A549 (cell line): ENCODE results near the gene ZSCAN5A.

Experiments
- EP300 ChIP-seq, 2 experiments: fragments of >200 bp; sonication (Bioruptor Twin); formaldehyde crosslinking; IDR thresholded peaks; 2 replicates in 1 of 2; 3 replicates in 1 of 2; pipeline ENCODE4 v1.6.1; 2016 to 2017
- MAFK ChIP-seq: fragments of 450-650 bp; IDR thresholded peaks from 2 replicates; pipeline ENCODE4 v1.6.1; 2014; ENCODE audit not compliant: partially characterized antibody
- MYC ChIP-seq: IDR thresholded peaks from 2 replicates; pipeline ENCODE4 v1.6.1; 2012; ENCODE audit warnings: mild to moderate bottlenecking, inconsistent platforms, low read length, improper control_type of control experiment, borderline replicate concordance
- NFE2L2 ChIP-seq: fragments of 150-350 bp; conservative IDR thresholded peaks from 2 replicates; pipeline ENCODE4 v1.6.1; 2014; ENCODE audit warnings: low read length
- POLR2A ChIP-seq: IDR thresholded peaks from 2 replicates; pipeline ENCODE4 v1.6.1; 2012; ENCODE audit warnings: mild to moderate bottlenecking, low read length
- RAD21 ChIP-seq, 2 experiments: fragments of >200 bp in 1 of 2; sonication (Bioruptor Twin) in 1 of 2; formaldehyde crosslinking in 1 of 2; IDR thresholded peaks in 1 of 2; conservative IDR thresholded peaks in 1 of 2; 2 replicates in 1 of 2; 3 replicates in 1 of 2; pipeline ENCODE4 v1.6.1; 2012 to 2018; ENCODE audit warnings: inconsistent platforms in 1 of 2
- RARB ChIP-seq: fragments of 250-450 bp; sonication (Bioruptor Pico); IDR thresholded peaks from 2 replicates; pipeline ENCODE4 v1.8.0; 2021; ENCODE audit warnings: mild to moderate bottlenecking, moderate library complexity
- RFX5 ChIP-seq: fragments of 450-650 bp; IDR thresholded peaks from 2 replicates; pipeline ENCODE4 v1.7.1; 2014; ENCODE audit warnings: antibody characterized with exemption, mild to moderate bottlenecking, moderate library complexity
- TF ChIP-seq, protein P1 (sequence below): fragments of >200 bp; sonication (Bioruptor Twin); formaldehyde crosslinking; IDR thresholded peaks from 3 replicates; pipeline ENCODE4 v1.5.1; 2016
- TF ChIP-seq, protein P2 (sequence below): fragments of 450-650 bp; IDR thresholded peaks from 2 replicates; pipeline ENCODE4 v1.6.1; 2014; ENCODE audit warnings: antibody characterized with exemption
- TF ChIP-seq, protein P3 (sequence below): fragments of 150-350 bp; IDR thresholded peaks from 2 replicates; pipeline ENCODE4 v1.6.1; 2014; ENCODE audit warnings: low read depth, mild to moderate bottlenecking, low read length
- TF ChIP-seq, protein P4 (sequence below): IDR thresholded peaks from 2 replicates; pipeline ENCODE4 v1.6.1; 2012; ENCODE audit warnings: low read depth, borderline replicate concordance

- TF ChIP-seq, protein P1, sequence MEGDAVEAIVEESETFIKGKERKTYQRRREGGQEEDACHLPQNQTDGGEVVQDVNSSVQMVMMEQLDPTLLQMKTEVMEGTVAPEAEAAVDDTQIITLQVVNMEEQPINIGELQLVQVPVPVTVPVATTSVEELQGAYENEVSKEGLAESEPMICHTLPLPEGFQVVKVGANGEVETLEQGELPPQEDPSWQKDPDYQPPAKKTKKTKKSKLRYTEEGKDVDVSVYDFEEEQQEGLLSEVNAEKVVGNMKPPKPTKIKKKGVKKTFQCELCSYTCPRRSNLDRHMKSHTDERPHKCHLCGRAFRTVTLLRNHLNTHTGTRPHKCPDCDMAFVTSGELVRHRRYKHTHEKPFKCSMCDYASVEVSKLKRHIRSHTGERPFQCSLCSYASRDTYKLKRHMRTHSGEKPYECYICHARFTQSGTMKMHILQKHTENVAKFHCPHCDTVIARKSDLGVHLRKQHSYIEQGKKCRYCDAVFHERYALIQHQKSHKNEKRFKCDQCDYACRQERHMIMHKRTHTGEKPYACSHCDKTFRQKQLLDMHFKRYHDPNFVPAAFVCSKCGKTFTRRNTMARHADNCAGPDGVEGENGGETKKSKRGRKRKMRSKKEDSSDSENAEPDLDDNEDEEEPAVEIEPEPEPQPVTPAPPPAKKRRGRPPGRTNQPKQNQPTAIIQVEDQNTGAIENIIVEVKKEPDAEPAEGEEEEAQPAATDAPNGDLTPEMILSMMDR: no peak
- TF ChIP-seq POLR2A (no peak), MYC (no peak), NFE2L2 (no peak), EP300 (IDR thresholded peaks at IDR 0.05) (no peak), RARB (CRISPR knock-in tag) (no peak), RAD21 (conservative IDR thresholded peaks at IDR 0.05 in 1 of 2, IDR thresholded peaks at IDR 0.05 in 1 of 2) (no peak), MAFK (no peak), RFX5 (no peak)
- TF ChIP-seq, protein P2, sequence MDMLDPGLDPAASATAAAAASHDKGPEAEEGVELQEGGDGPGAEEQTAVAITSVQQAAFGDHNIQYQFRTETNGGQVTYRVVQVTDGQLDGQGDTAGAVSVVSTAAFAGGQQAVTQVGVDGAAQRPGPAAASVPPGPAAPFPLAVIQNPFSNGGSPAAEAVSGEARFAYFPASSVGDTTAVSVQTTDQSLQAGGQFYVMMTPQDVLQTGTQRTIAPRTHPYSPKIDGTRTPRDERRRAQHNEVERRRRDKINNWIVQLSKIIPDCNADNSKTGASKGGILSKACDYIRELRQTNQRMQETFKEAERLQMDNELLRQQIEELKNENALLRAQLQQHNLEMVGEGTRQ: no peak
- TF ChIP-seq, protein P3, sequence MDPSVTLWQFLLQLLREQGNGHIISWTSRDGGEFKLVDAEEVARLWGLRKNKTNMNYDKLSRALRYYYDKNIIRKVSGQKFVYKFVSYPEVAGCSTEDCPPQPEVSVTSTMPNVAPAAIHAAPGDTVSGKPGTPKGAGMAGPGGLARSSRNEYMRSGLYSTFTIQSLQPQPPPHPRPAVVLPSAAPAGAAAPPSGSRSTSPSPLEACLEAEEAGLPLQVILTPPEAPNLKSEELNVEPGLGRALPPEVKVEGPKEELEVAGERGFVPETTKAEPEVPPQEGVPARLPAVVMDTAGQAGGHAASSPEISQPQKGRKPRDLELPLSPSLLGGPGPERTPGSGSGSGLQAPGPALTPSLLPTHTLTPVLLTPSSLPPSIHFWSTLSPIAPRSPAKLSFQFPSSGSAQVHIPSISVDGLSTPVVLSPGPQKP: no peak
- TF ChIP-seq, protein P4, sequence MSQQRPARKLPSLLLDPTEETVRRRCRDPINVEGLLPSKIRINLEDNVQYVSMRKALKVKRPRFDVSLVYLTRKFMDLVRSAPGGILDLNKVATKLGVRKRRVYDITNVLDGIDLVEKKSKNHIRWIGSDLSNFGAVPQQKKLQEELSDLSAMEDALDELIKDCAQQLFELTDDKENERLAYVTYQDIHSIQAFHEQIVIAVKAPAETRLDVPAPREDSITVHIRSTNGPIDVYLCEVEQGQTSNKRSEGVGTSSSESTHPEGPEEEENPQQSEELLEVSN: no peak
Observed at GRCh38 chr19:56317749-56318148, 3.1 kb upstream of the ZSCAN5A start.
